Activated CD4-positive, alpha-beta memory T cell treated with anti-CD3 and anti-CD28 coated beads for 36 hours (primary cell): ENCODE data around the gene MRPL20. TPM values are rescaled to one million over a fixed set of nuclear protein-coding genes. Genes with fewer than 3 reads are reported as not detected.
"Not testable (repeated sequence)": the region's sequence is repeated elsewhere in the genome, so short reads cannot be mapped to it uniquely, and the experiment has no call there.

ENCODE experiments used
- CTCF ChIA-PET: fragments of 350-600 bp; sonication (Branson Sonifier 250); formaldehyde crosslinking; loops from one replicate; lab custom pipeline; 2021; ENCODE audit warnings: antibody characterized with exemption, inconsistent platforms; lab: Charles Lee
- POLR2A ChIA-PET: fragments of 350-600 bp; sonication (Branson Sonifier 250); formaldehyde crosslinking; loops from one replicate; lab custom pipeline; 2021; ENCODE audit warnings: antibody characterized with exemption; lab: Charles Lee
- DNase-seq: peaks from one replicate; pipeline ENCODE4 v3.0.0-alpha.2; 2020
- H3K27ac Mint-ChIP-seq: one replicate; pipeline ENCODE4 v1.8.0; 2021; ENCODE audit warnings: mixed read lengths
- H3K27me3 Mint-ChIP-seq: one replicate; pipeline ENCODE4 v1.8.0; 2021; ENCODE audit warnings: mixed read lengths
- H3K36me3 Mint-ChIP-seq: one replicate; pipeline ENCODE4 v1.8.0; 2021; ENCODE audit warnings: mixed read lengths
- H3K4me1 Mint-ChIP-seq: one replicate; pipeline ENCODE4 v1.8.0; 2021; ENCODE audit warnings: low read depth, mixed read lengths
- H3K4me3 Mint-ChIP-seq: one replicate; pipeline ENCODE4 v1.8.0; 2021; ENCODE audit warnings: mild to moderate bottlenecking, mixed read lengths
- H3K9me3 Mint-ChIP-seq: one replicate; pipeline ENCODE4 v1.8.0; 2021; ENCODE audit warnings: mixed read lengths
- intact Hi-C: fragments of 100-400 bp; cut with micrococcal nuclease; formaldehyde crosslinking; loops from one replicate; pipeline ENCODE4 v1.15.1; 2023
- total RNA-seq, 2 experiments: library from RNA; stranded (reverse); gene quantifications; one replicate each; pipeline ENCODE4 v1.2.3, GENCODE V29; 2021

The MRPL20 gene
- total RNA-seq, 2 experiments from 2014 or later: 122 to 123 TPM

DNA sequence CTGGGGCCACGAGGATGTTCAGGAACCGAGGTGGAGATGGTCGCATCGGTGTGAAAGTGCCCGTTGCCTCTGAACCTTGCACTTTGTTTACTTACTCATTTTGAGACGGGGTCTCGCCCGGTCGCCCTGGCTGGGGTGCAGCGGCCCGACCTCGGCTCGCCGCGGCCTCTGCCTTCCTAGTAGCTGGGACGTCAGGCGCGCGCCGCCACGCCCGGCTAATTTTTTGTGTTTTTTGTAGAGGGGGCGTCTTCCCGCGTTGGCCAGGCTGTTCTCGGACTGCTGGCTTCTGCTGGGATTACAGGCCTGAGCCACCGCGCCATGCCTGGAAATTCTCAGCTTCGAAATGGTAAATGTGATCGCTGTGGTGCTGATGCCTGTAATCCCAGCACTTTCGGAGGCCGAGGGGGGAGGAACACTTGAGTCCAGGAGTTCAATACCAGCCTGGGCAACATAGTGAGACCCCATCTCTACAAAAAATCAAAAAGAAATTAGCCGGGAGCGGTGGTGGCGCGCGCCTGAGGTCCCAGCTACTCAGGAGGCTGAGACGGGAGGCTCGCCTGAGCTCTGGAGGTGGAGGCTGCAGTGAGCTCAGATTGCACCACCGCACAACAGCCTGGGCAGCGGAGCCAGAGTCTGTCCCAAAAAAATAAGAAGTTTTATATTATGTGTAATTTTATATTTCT lies 684 bp upstream of the MRPL20 start:
- Mint-ChIP-seq H3K36me3 (peaks cover 42% of the 10 kb centered on the region), H3K27ac (peak overlapping the region; percentile 85), H3K4me3 (peak overlapping the region; percentile 93), H3K9me3 (peaks cover 3% of the 10 kb centered on the region), H3K27me3 (no peaks in the 10 kb centered on the region), H3K4me1 (peaks cover 48% of the 10 kb centered on the region)
- CTCF ChIA-PET: interaction anchor here (0.9 to 1.9 kb wide), 4 partner anchors 9 to 34 kb away, joined by 3 to 11 read pairs (median 6); partner anchors contain the start of genes AURKAIP1 and CCNL2
- intact Hi-C loops: loop anchor here (1.0 to 10.0 kb wide), 3 partner anchors 8 to 97 kb away; partner anchors contain the start of genes AURKAIP1 and CCNL2
- POLR2A ChIA-PET: interaction anchor here (0.6 to 1.6 kb wide), 8 partner anchors 9 to 208 kb away, joined by 3 to 17 read pairs (median 3); partner anchors contain the start of genes CCNL2, MIB2 and UBE2J2
- peak; percentile 46 for DNase-seq

DNA sequence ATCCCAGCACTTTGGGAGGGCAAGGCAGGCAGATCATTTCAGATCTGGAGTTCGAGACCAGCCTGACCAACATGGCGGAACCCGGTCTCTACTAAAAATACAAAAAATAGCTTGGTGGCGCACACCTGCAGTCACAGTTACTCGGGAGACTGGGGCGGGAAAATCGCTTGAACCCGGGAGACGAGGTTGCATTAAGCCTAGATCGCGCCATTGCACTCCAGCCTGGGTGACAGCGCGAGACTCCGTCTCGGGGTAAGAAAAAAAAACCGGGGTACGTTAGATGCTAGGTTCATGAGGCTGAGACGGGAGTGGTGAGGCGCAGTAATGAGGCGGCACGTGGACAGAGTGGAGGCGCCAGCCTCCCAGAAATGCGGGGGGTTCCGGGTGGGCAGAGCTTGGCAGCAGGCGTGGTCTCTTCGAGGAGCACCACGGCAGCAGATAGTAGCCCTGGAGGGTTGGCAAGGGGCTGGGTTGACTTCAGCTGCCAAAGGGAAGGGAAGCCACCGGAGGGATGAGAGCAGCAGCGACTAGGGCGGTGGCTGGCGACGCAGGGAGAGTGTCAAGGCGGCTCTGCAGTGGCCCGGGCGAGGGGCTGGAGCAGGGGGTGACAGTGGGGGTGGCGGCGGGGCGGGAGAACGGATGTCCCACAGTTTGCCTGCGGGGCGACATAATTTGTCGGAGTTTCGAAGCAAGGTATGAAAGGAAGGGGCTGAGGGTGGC lies 832 bp downstream of the MRPL20 start:
- peak overlapping the region; percentile 93 for H3K4me3 Mint-ChIP-seq
- H3K27me3 Mint-ChIP-seq: no peaks in the 10 kb centered on the region
- intact Hi-C loops: loop anchor here (2.0 to 10.0 kb wide), 2 partner anchors 31 to 99 kb away; partner anchors contain the start of gene AURKAIP1
- H3K36me3 Mint-ChIP-seq: peaks cover 50% of the 10 kb centered on the region
- no peak for DNase-seq
- peaks cover 52% of the 10 kb centered on the region for H3K4me1 Mint-ChIP-seq
- POLR2A ChIA-PET: interaction anchor here (0.6 to 1.6 kb wide), 3 partner anchors 9 to 133 kb away, joined by 3 to 6 read pairs (median 3); partner anchors contain the start of gene UBE2J2
- no peaks in the 10 kb centered on the region for H3K9me3 Mint-ChIP-seq
- peak overlapping the region; percentile 87 for H3K27ac Mint-ChIP-seq
- CTCF ChIA-PET: interaction anchor here (1.6 kb wide), 1 partner anchor 31 kb away, joined by 5 read pairs; the partner anchor contains the start of gene AURKAIP1

DNA sequence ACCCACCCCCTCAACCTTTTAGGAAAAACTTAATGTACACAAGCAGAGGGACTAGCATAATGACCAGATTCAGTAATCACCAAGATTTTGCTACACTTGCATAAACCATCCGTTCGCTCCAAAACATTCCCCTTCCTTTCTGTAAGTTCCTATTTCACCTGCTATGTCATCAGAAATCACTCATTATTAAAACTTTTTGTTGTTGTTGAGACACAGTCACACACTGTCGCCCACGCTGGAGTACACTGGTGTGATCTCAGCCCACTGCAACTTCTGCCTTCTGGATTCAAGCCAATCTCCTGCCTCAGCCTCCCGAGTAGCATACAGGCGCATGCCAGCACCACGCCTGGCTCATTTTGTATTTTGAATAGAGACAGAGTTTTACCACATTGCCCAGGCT lies 3.4 kb downstream of the MRPL20 start:
- Mint-ChIP-seq H3K4me1 (peaks cover 59% of the 10 kb centered on the region), H3K27ac (peak overlapping the region; percentile 58), H3K4me3 (no peak overlapping the region), H3K27me3 (no peaks in the 10 kb centered on the region), H3K36me3 (peaks cover 62% of the 10 kb centered on the region), H3K9me3 (no peaks in the 10 kb centered on the region)
- POLR2A ChIA-PET: no interaction called here
- intact Hi-C loops: loop anchor here (10.0 kb wide), 1 partner anchor 101 kb away; no protein-coding TSS in a partner anchor
- CTCF ChIA-PET: no interaction called here
- DNase-seq: no peak

DNA sequence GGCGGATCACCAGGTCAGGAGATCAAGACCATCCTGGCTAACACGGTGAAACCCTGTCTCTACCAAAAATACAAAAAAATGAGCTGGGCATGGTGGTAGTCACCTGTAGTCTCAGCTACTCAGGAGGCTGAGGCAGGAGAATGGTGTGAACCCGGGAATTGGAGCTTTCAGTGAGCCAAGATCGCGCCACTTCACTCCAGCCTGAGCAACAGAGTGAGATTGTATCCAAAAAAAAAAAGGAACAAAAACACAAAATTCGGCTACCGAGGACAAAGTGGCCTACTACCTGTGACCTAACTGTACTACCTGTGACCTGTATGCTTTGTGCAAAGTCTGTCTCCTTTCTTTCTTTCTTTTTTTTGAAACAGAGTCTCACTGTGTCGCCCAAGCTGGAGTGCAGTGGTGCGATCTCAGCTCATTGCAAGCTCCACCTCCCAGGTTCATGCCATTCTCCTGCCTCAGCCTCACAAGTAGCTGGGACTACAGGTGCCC lies 4.1 kb downstream of the MRPL20 start:
- H3K27me3 Mint-ChIP-seq, H3K9me3 Mint-ChIP-seq, POLR2A ChIA-PET, DNase-seq, H3K4me3 Mint-ChIP-seq: not testable (repeated sequence)
- Mint-ChIP-seq H3K27ac (peak overlapping the region; percentile 58), H3K36me3 (peaks cover 68% of the 10 kb centered on the region), H3K4me1 (peaks cover 58% of the 10 kb centered on the region)
- CTCF ChIA-PET: interaction anchor here (0.7 to 1.2 kb wide), 3 partner anchors 12 to 213 kb away, joined by 4 to 5 read pairs (median 5); no protein-coding TSS in a partner anchor
- intact Hi-C loops: loop anchor here (10.0 kb wide), 1 partner anchor 102 kb away; no protein-coding TSS in a partner anchor

DNA sequence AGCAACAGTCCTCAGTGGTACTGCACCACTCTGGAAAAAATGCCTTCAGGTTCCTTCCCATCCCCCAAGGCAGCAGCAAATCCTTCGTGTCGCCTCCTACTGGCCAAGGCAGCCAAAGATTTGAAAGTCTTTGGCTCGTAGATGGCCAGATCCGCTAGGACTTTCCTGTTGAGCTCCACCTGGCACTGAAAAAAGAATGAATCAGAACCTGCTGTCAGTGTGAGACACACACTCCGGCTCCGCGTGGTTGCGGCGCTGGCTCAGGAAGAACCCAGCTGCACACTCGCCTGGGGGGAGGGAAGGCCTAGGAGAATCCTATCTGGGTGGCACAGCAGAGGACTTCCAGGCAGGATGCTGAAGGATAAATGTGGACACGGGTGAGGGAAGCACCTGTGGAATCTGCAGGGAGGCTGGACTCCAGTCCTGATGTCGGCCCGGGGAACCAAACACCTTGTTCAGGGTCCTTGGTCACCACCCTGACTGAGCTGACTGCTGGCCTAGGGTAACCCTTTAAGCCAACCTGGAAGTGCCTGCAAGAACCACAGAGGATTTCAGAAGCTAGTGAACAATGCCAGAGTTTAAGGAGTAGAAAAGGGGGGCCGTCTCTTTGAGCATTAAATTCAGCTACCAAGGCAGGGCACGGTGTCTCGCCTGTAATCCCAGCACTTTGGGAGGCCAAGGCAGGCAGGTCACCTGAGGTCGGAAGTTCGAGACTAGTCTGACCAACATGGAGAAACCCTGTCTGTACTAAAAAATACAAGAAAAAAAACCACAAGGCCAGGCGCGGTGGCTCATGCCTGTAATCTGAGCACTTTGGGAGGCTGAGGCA lies 4.8 kb downstream of the MRPL20 start:
- peaks cover 65% of the 10 kb centered on the region for H3K4me1 Mint-ChIP-seq
- peaks cover 73% of the 10 kb centered on the region for H3K36me3 Mint-ChIP-seq
- CTCF ChIA-PET: interaction anchor here (0.7 to 1.2 kb wide), 4 partner anchors 11 to 214 kb away, joined by 3 to 5 read pairs (median 4); no protein-coding TSS in a partner anchor
- no peak overlapping the region for H3K4me3 Mint-ChIP-seq
- intact Hi-C loops: loop anchor here (10.0 kb wide), 1 partner anchor 103 kb away; no protein-coding TSS in a partner anchor
- H3K27ac Mint-ChIP-seq: peak overlapping the region; percentile 78
- H3K9me3 Mint-ChIP-seq: no peaks in the 10 kb centered on the region
- DNase-seq: peak; percentile 61
- no peaks in the 10 kb centered on the region for H3K27me3 Mint-ChIP-seq
- POLR2A ChIA-PET: no interaction called here

DNA sequence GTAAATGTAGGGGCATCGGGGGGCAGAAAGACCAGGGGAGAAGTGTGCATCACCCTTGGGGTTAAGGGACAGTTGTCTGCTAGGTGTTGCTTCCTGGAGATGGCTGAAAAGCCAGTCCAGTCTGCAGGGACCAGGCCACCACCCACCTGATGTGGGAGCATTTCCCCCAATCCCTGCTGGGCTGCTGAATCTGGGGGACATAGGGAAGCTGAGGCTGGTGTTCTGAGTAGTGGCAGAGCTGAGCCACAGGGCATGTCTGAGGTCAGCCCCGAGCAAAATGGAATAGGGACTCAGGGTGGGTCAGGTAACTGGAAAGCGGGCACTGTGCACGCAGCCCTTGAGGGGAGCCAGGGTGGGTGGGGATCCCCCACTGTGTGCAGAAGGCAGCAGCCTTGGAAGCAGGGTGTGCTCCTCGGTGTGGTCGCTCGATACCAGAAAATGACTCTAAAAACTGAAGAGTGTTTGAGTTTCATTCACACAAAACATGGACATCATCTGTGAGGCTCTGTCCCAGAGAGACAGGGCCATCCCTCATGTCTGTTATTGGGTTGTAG lies 5.6 kb downstream of the MRPL20 start:
- H3K36me3 Mint-ChIP-seq: peaks cover 72% of the 10 kb centered on the region
- POLR2A ChIA-PET: no interaction called here
- CTCF ChIA-PET: interaction anchor here (1.2 kb wide), 1 partner anchor 11 kb away, joined by 4 read pairs; no protein-coding TSS in a partner anchor
- H3K9me3 Mint-ChIP-seq: no peaks in the 10 kb centered on the region
- intact Hi-C loops: loop anchor here (10.0 kb wide), 1 partner anchor 103 kb away; no protein-coding TSS in a partner anchor
- peaks cover 66% of the 10 kb centered on the region for H3K4me1 Mint-ChIP-seq
- no peak for DNase-seq
- peak overlapping the region; percentile 78 for H3K27ac Mint-ChIP-seq
- no peaks in the 10 kb centered on the region for H3K27me3 Mint-ChIP-seq
- H3K4me3 Mint-ChIP-seq: peak overlapping the region; percentile 89

DNA sequence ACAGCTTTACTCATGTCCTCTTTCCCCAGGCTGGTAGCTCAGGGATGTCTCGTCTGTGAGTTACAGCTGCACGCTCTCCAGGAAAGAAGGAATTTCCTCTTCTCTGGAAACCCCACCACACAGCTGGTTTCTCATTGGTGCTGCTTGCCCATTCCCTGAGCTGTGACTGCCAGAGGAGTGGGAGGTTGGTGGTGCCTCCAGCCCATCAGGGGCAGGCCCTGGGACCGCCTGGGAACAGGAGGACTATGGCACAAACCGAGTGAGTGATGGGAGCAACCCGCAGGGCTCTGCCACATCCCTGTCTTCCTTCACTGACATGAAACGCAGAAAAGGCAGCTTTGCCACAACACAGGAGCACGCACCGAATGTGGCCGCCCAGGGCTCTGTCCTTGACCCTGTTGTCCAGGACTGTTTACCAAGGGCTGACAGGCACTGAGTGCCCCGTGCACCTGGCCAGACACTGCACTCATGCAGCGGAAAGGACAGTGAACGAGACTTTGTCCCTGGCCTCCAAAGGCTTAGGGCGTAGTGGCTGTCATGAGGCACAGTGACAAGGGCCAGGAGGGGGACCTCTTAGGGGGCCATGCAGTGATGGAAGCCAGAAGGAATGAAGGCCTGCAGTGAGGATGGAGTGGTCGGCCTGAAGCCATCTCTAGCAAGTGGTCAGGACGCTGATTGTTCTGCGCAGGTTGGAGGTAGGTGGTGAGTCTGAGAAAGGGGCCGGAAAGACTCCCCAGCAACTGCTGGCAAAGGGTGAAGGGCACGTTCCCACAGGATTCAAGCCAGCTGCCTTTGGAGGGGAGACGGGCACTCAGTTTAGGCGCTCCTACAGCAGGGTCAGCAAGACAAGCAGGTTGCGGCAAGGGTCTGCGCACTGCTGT lies 6.3 kb downstream of the MRPL20 start:
- Mint-ChIP-seq H3K27ac (peak overlapping the region; percentile 83), H3K9me3 (no peaks in the 10 kb centered on the region), H3K4me3 (peak overlapping the region; percentile 89), H3K36me3 (peaks cover 65% of the 10 kb centered on the region), H3K27me3 (no peaks in the 10 kb centered on the region), H3K4me1 (peaks cover 59% of the 10 kb centered on the region)
- intact Hi-C loops: loop anchor here (10.0 kb wide), 1 partner anchor 104 kb away; no protein-coding TSS in a partner anchor
- ChIA-PET CTCF (interaction anchor here (0.8 to 4.2 kb wide), 5 partner anchors 26 to 104 kb away, joined by 3 to 21 read pairs (median 20); partner anchors contain the start of gene AURKAIP1), POLR2A (interaction anchor here (0.6 to 2.6 kb wide), 2 partner anchors 13 to 26 kb away, joined by 3 to 16 read pairs; partner anchors contain the start of gene AURKAIP1)
- no peak for DNase-seq

DNA sequence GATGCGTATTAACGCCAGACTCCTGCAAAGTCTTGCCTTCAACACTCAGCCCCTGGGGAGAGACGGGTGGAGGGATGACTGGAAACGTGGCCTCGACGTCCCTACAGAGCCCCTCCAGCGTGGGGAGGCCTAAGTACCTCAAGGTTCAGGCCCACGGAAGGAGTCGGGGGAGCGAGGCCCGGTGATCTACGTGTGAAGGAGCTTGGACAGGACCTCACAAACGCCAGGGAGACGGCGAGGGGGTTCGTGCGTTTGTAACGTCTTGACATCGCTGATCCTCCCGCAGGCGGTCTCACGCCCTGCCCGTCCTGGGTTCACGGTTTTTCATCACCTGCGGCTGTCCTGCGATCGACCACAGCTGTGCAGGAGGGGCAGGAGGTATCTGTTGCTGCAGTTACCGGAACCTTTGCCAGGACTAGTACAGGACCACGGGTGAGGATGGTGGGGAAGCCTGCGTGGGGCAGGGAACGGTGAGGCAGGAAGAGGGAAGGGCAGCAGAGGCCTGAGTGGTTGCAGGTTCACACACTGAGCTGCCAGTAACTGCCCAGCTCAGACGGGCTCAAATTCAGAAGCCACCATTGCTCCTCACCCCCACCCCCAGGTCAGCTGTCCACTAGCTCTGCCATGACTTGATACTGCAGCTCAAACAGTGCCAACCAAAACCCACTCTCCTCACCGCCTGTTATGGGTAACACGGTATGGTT lies 7.1 kb downstream of the MRPL20 start:
- peak overlapping the region; percentile 83 for H3K27ac Mint-ChIP-seq
- ChIA-PET CTCF (interaction anchor here (0.8 to 4.2 kb wide), 8 partner anchors 8 to 278 kb away, joined by 3 to 21 read pairs (median 9); partner anchors contain the start of gene AURKAIP1), POLR2A (interaction anchor here (0.6 to 2.6 kb wide), 3 partner anchors 8 to 25 kb away, joined by 3 to 17 read pairs (median 16); partner anchors contain the start of genes AURKAIP1 and MRPL20)
- no peaks in the 10 kb centered on the region for H3K27me3 Mint-ChIP-seq
- intact Hi-C loops: loop anchor here (1.0 to 10.0 kb wide), 3 partner anchors 7 to 105 kb away; partner anchors contain the start of genes AURKAIP1 and MRPL20
- peak; percentile 39 for DNase-seq
- H3K9me3 Mint-ChIP-seq: no peaks in the 10 kb centered on the region
- H3K4me1 Mint-ChIP-seq: peaks cover 56% of the 10 kb centered on the region
- peaks cover 65% of the 10 kb centered on the region for H3K36me3 Mint-ChIP-seq
- peak overlapping the region; percentile 89 for H3K4me3 Mint-ChIP-seq

DNA sequence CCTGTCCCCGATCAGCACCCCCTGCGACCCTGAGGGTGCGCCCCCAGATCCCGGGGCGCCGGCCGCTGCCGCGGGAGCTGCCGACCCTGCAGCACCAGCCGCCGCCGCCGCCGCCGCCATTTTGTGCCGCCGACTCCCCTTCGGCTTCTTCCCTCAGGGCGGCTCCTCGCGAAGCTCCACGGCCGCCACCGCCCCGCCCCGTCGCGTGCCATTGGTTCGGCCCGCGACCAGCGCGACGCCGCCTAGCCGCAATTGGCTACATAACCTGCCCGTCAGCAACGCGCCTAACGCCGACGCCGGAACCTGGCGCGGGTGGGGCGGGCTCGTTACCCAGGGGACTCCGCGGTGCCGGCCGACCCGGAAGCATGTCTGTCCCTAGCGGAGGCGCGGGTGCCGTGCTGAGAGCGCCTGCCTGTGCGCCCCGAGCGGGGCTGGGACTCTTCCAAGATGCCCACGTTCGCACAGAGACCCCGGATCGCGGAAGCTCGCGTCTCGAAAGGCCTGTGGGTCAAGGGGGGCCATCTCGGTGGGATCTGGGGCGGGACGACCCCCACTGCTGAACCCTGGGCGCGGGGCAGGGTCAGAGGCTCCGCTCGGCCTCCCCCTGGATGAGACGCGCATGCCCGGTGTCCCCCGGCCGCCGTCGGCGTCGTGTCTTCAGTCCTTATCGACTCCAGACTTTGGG lies 7.8 kb downstream of the MRPL20 start, which contains the start of gene CCNL2:
TSS of gene CCNL2 (minus strand) at position 149 of the 685 bp plus-strand sequence. CDS start at position 120, 29 bp downstream.
- DNase-seq: peak; percentile 100
- H3K27ac Mint-ChIP-seq: peak within 1 kb of the TSS; percentile 90
- peaks cover 64% of the 10 kb centered on the region for H3K36me3 Mint-ChIP-seq
- H3K9me3 Mint-ChIP-seq: no peaks in the 10 kb centered on the region
- ChIA-PET CTCF (interaction anchor here (0.6 to 4.2 kb wide), 11 partner anchors 9 to 298 kb away, joined by 3 to 21 read pairs (median 5); partner anchors contain the start of gene AURKAIP1), POLR2A (interaction anchor here (0.8 to 2.6 kb wide), 6 partner anchors 8 to 112 kb away, joined by 3 to 17 read pairs (median 4); partner anchors contain the start of genes ATAD3A, AURKAIP1 and MRPL20)
- H3K4me3 Mint-ChIP-seq: peak within 1 kb of the TSS; percentile 89
- intact Hi-C loops: loop anchor here (1.0 kb wide), 2 partner anchors 8 to 24 kb away; partner anchors contain the start of genes AURKAIP1 and MRPL20
- peaks cover 56% of the 10 kb centered on the region for H3K4me1 Mint-ChIP-seq
- no peaks in the 10 kb centered on the region for H3K27me3 Mint-ChIP-seq
